HPDE6-E6E7 (cell line): Measurements from ENCODE around the gene CCDC88C.

Experiments used
- DNase-seq: peaks from one replicate; pipeline ENCODE4 v3.0.0; 2011; ENCODE audit warnings: missing footprints; ENCODE audit errors: extremely low spot score

CCDC88C gene

GRCh38 chr14:91399868-91400640 is 17.6 kb downstream of the CCDC88C start:
- no peak for DNase-seq

- no peak for DNase-seq
Measured at GRCh38 chr14:91398707-91399106, 18.9 kb downstream of the CCDC88C start.

GRCh38 chr14:91397965-91398591 is 19.5 kb downstream of the CCDC88C start:
- DNase-seq, result no peak

- DNase-seq, result no peak
Measured at GRCh38 chr14:91396959-91397815, 20.4 kb downstream of the CCDC88C start.

GRCh38 chr14:91396013-91396660 is 21.5 kb downstream of the CCDC88C start:
- peak; percentile 85 for DNase-seq

GRCh38 chr14:91395466-91395865 is 22.2 kb downstream of the CCDC88C start:
- DNase-seq, result no peak

GRCh38 chr14:91394105-91395081 is 23.2 kb downstream of the CCDC88C start:
- no peak for DNase-seq

GRCh38 chr14:91392623-91393303 is 24.9 kb downstream of the CCDC88C start:
- no peak for DNase-seq

GRCh38 chr14:91390165-91390778 is 27.3 kb downstream of the CCDC88C start:
- DNase-seq, result no peak

- DNase-seq, result no peak
Measured at GRCh38 chr14:91389150-91389549, 28.5 kb downstream of the CCDC88C start.

- no peak for DNase-seq
Measured at GRCh38 chr14:91388551-91388975, 29.1 kb downstream of the CCDC88C start.

GRCh38 chr14:91387951-91388381 is 29.7 kb downstream of the CCDC88C start:
- DNase-seq, result no peak

GRCh38 chr14:91387169-91387835 is 30.3 kb downstream of the CCDC88C start:
- no peak for DNase-seq

- DNase-seq, result no peak
Measured at GRCh38 chr14:91385697-91386096, 31.9 kb downstream of the CCDC88C start.

- DNase-seq, result no peak
Measured at GRCh38 chr14:91385224-91385623, 32.4 kb downstream of the CCDC88C start.

GRCh38 chr14:91383439-91383838 is 34.2 kb downstream of the CCDC88C start:
- DNase-seq, result no peak

GRCh38 chr14:91381801-91382670 is 35.6 kb downstream of the CCDC88C start:
- DNase-seq, result no peak
